Measurements from ENCODE around the gene PDE4B. TPM values are rescaled to one million over a fixed set of nuclear protein-coding genes. Genes with fewer than 3 reads are reported as not detected.
"Not testable (repeated sequence)": the region's sequence is repeated elsewhere in the genome, so short reads cannot be mapped to it uniquely, and the experiment has no call there.

Gene PDE4B
- total RNA-seq, 3 donors from 2014 or later: 8.0 to 207 (median 54.4) TPM

GRCh38 chr1:66108624-66109023 lies 315.9 kb downstream of the PDE4B start:
- TF ChIP-seq, protein P1, sequence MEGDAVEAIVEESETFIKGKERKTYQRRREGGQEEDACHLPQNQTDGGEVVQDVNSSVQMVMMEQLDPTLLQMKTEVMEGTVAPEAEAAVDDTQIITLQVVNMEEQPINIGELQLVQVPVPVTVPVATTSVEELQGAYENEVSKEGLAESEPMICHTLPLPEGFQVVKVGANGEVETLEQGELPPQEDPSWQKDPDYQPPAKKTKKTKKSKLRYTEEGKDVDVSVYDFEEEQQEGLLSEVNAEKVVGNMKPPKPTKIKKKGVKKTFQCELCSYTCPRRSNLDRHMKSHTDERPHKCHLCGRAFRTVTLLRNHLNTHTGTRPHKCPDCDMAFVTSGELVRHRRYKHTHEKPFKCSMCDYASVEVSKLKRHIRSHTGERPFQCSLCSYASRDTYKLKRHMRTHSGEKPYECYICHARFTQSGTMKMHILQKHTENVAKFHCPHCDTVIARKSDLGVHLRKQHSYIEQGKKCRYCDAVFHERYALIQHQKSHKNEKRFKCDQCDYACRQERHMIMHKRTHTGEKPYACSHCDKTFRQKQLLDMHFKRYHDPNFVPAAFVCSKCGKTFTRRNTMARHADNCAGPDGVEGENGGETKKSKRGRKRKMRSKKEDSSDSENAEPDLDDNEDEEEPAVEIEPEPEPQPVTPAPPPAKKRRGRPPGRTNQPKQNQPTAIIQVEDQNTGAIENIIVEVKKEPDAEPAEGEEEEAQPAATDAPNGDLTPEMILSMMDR (IDR thresholded peaks at IDR 0.05): no peak
- TF ChIP-seq POLR2AphosphoS5 (IDR thresholded peaks at IDR 0.05) (no peak), POLR2A (IDR thresholded peaks at IDR 0.05) (no peak)
- Histone ChIP-seq H3K4me1 (no peaks in the 10 kb centered on the region), H3K4me3 (no peak overlapping the region), H3K27me3 (no peaks in the 10 kb centered on the region), H3K36me3 (no peaks in the 10 kb centered on the region), H3K27ac (no peak overlapping the region), H3K9me3 (no peaks in the 10 kb centered on the region)
- DNase-seq (ENCODE audit: low spot score in 2 of 2): no peak
- intact Hi-C loops (cut with DNase I; ENCODE audit: low total_unique reads): no loop called here

DNA sequence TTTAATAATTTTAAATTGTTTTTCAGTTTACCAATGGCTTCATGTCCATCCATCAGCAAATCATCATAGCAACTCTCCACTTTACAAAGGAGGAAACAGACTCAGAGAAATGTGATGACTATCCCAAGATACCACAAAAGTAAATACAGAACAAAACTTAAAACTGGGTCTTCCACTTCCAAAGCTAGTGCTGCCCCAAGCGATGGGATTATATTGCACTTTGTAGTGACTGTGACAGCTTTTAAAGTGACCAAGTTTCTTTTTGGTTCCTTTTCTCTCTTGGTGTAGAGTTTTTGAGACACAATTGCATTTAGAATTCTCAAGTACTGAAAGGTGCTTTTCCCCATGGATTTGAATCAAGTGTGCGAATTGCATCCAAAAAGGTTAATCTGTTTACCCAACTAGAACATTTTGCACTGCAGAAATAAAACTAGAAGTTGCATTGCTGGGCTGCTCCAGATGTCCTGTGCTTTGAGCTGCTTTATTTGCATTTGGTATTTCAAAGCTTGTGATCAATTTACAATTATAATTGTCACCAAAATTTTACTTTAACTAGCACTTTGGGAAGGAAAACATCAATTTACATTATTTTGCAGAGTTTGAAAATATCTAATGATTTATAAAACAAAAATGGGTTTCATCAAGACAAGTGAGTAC lies 320.2 kb downstream of the PDE4B start:
- Histone ChIP-seq H3K4me1 (no peaks in the 10 kb centered on the region), H3K4me3 (no peak overlapping the region), H3K27ac (no peak overlapping the region), H3K36me3 (no peaks in the 10 kb centered on the region), H3K9me3 (no peaks in the 10 kb centered on the region), H3K27me3 (no peaks in the 10 kb centered on the region)
- no peak for TF ChIP-seq POLR2A (IDR thresholded peaks at IDR 0.05)
- TF ChIP-seq, protein P1 (IDR thresholded peaks at IDR 0.05): no peak
- no peak for TF ChIP-seq POLR2AphosphoS5 (IDR thresholded peaks at IDR 0.05)
- DNase-seq (ENCODE audit: low spot score in 2 of 2): no peak
- intact Hi-C loops (cut with DNase I; ENCODE audit: low total_unique reads): no loop called here

DNA sequence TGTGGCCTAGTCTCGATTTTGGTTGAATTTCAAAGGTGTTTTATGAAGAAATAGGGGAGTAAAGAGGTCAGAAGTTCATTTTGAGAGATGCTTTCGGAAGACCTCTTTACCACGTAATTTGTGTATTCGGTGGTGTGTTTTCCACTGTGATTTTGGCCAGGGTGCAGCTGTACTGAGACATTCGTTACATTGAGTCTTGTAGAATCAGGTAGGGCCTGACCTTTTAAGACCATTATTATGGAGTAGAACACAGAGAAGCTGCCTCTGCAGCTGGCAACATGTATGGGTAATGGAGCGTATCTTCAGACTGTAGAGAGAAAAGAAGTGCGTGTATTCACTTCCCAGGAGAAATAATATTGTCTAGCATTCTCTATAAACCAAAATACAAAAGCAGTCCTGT lies 326.5 kb downstream of the PDE4B start:
- no peaks in the 10 kb centered on the region for H3K9me3 ChIP-seq
- H3K4me3 ChIP-seq: no peak overlapping the region
- DNase-seq (ENCODE audit: low spot score in 2 of 2): no peak
- TF ChIP-seq POLR2A (IDR thresholded peaks at IDR 0.05): no peak
- no peak for TF ChIP-seq POLR2AphosphoS5 (IDR thresholded peaks at IDR 0.05)
- TF ChIP-seq, protein P1 (IDR thresholded peaks at IDR 0.05): no peak
- H3K27me3 ChIP-seq: no peaks in the 10 kb centered on the region
- no peaks in the 10 kb centered on the region for H3K4me1 ChIP-seq
- no peak overlapping the region for H3K27ac ChIP-seq
- intact Hi-C loops (cut with DNase I; ENCODE audit: low total_unique reads): no loop called here
- no peaks in the 10 kb centered on the region for H3K36me3 ChIP-seq

DNA sequence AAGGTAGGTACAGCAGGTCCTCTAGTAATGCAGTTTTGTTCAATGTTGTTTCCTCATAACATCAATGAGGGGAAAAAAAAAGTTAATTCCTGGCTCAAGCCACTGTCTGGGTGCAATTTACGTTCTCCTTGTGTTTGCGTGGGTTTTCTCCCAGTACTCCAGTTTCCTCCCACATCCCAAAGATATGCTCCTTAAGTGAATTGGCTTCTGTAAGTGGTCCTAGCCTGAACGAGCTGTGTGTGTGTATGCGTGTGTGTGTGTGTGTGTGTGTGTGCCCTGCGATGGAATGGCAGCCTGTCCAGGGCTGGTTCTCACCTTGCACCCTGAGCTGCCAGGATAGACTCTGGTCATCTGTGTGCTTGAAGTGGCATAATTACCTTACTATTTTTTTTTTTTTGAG lies 332.0 kb downstream of the PDE4B start:
- intact Hi-C loops (cut with DNase I; ENCODE audit: low total_unique reads): no loop called here
- DNase-seq (ENCODE audit: low spot score in 2 of 2): no peak
- Histone ChIP-seq H3K9me3 (no peaks in the 10 kb centered on the region), H3K27ac (no peak overlapping the region), H3K4me1 (no peaks in the 10 kb centered on the region), H3K36me3 (no peaks in the 10 kb centered on the region), H3K4me3 (no peak overlapping the region), H3K27me3 (no peaks in the 10 kb centered on the region)
- TF ChIP-seq POLR2AphosphoS5 (IDR thresholded peaks at IDR 0.05): no peak
- no peak for TF ChIP-seq POLR2A (IDR thresholded peaks at IDR 0.05)
- TF ChIP-seq, protein P1 (IDR thresholded peaks at IDR 0.05): no peak

DNA sequence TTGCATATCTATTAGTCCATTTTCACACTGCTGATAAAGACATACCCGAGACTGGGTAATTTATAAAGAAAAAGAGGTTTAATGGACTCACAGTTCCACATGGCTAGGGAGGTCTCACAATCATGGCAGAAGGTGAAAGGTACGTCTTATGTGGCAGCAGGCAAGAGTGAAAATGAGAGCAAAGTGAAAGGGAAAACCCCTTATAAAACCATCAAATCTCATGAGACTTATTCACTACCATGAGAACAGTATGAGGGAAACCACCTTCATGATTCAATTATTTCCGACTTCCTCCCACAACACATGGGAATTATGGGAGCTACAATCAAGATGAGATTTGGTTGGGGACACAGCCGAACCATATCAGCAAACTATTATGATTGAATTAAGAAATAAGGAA lies 335.9 kb downstream of the PDE4B start:
- H3K27ac ChIP-seq; intact Hi-C loops (cut with DNase I; ENCODE audit: low total_unique reads); H3K9me3 ChIP-seq; H3K4me3 ChIP-seq; H3K4me1 ChIP-seq; H3K36me3 ChIP-seq; DNase-seq (ENCODE audit: low spot score in 2 of 2); H3K27me3 ChIP-seq: not testable (repeated sequence)

- Histone ChIP-seq H3K4me1 (no peaks in the 10 kb centered on the region), H3K9me3 (no peaks in the 10 kb centered on the region), H3K27me3 (no peaks in the 10 kb centered on the region), H3K27ac (no peak overlapping the region), H3K36me3 (no peaks in the 10 kb centered on the region), H3K4me3 (no peak overlapping the region)
- intact Hi-C loops (cut with DNase I; ENCODE audit: low total_unique reads): no loop called here
- no peak for DNase-seq (ENCODE audit: low spot score in 2 of 2)
- TF ChIP-seq, protein P1 (IDR thresholded peaks at IDR 0.05): no peak
- no peak for TF ChIP-seq POLR2AphosphoS5 (IDR thresholded peaks at IDR 0.05)
- TF ChIP-seq POLR2A (IDR thresholded peaks at IDR 0.05): no peak
Observed at GRCh38 chr1:66132324-66132723, 339.6 kb downstream of the PDE4B start.
